HL-60 (cell line): ENCODE data around the gene PPP2R5C.

Experiments used
- GABPA ChIP-seq: IDR thresholded peaks from 2 replicates; pipeline ENCODE4 v1.6.1; 2012; ENCODE audit warnings: low read depth
- POLR2AphosphoS5 ChIP-seq: IDR thresholded peaks from 2 replicates; pipeline ENCODE4 v1.6.1; 2012; ENCODE audit warnings: low read depth
- REST ChIP-seq: IDR thresholded peaks from 2 replicates; pipeline ENCODE4 v1.6.1; 2012; ENCODE audit warnings: low read depth; ENCODE audit not compliant: insufficient replicate concordance
- TF ChIP-seq, protein P1 (sequence below): IDR thresholded peaks from one replicate; pipeline ENCODE4 v1.5.1; 2011; ENCODE audit warnings: low read length, control low read depth, inconsistent platforms; ENCODE audit not compliant: insufficient read depth

- TF ChIP-seq, protein P1, sequence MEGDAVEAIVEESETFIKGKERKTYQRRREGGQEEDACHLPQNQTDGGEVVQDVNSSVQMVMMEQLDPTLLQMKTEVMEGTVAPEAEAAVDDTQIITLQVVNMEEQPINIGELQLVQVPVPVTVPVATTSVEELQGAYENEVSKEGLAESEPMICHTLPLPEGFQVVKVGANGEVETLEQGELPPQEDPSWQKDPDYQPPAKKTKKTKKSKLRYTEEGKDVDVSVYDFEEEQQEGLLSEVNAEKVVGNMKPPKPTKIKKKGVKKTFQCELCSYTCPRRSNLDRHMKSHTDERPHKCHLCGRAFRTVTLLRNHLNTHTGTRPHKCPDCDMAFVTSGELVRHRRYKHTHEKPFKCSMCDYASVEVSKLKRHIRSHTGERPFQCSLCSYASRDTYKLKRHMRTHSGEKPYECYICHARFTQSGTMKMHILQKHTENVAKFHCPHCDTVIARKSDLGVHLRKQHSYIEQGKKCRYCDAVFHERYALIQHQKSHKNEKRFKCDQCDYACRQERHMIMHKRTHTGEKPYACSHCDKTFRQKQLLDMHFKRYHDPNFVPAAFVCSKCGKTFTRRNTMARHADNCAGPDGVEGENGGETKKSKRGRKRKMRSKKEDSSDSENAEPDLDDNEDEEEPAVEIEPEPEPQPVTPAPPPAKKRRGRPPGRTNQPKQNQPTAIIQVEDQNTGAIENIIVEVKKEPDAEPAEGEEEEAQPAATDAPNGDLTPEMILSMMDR = no peak
- TF ChIP-seq REST (no peak), GABPA (no peak), POLR2AphosphoS5 (no peak)
Observed at GRCh38 chr14:101916816-101917412, 155.4 kb downstream of the PPP2R5C start.
